GM23338 (cell line): ENCODE results near the gene NRG3. TPM values are rescaled to one million over a fixed set of nuclear protein-coding genes. Genes with fewer than 3 reads are reported as not detected.

Experiments used
- ATAC-seq: fragments of 200-7000 bp; cut with Tn5 transposase; 3 replicates; pipeline ENCODE4 v1.9.1; 2020
- DNase-seq: peaks from one replicate; pipeline ENCODE4 v3.0.0-alpha.2; 2015; ENCODE audit warnings: low spot score
- H2AFZ ChIP-seq: fragments of 200-600 bp; sonication (generic); 2 replicates; pipeline ENCODE4 v1.8.0; 2016; ENCODE audit warnings: antibody characterized with exemption, mild to moderate bottlenecking, moderate library complexity
- H3F3A ChIP-seq: fragments of 200-600 bp; sonication (generic); replicated peaks from 2 replicates; pipeline ENCODE4 v1.8.0; 2017; ENCODE audit warnings: antibody characterized with exemption, mixed run types, low read depth
- H3K27ac ChIP-seq: fragments of 200-600 bp; sonication (generic); 2 replicates; pipeline ENCODE4 v1.6.1; 2016; ENCODE audit warnings: low read depth
- H3K27me3 ChIP-seq: fragments of 200-600 bp; sonication (generic); 2 replicates; pipeline ENCODE4 v1.8.0; 2016; ENCODE audit warnings: mild to moderate bottlenecking, mixed run types, moderate library complexity; ENCODE audit not compliant: insufficient read depth
- H3K36me3 ChIP-seq: fragments of 200-600 bp; sonication (generic); 2 replicates; pipeline ENCODE4 v1.8.0; 2016; ENCODE audit warnings: mild to moderate bottlenecking; ENCODE audit not compliant: insufficient read depth
- H3K4me1 ChIP-seq: fragments of 200-600 bp; sonication (generic); 2 replicates; pipeline ENCODE4 v1.8.0; 2016; ENCODE audit warnings: mild to moderate bottlenecking, moderate library complexity; ENCODE audit not compliant: insufficient read depth
- H3K4me2 ChIP-seq: fragments of 200-600 bp; sonication (generic); 2 replicates; pipeline ENCODE4 v1.7.1; 2017; ENCODE audit warnings: mixed run types
- H3K4me3 ChIP-seq: fragments of 200-600 bp; sonication (generic); 2 replicates; pipeline ENCODE4 v1.6.1; 2016; ENCODE audit warnings: mixed run types
- H3K79me2 ChIP-seq: fragments of 200-600 bp; sonication (generic); replicated peaks from 2 replicates; pipeline ENCODE4 v1.8.0; 2017; ENCODE audit warnings: mild to moderate bottlenecking; ENCODE audit not compliant: insufficient read depth
- H3K9me2 ChIP-seq: fragments of 200-600 bp; sonication (generic); 2 replicates; pipeline ENCODE4 v1.8.0; 2017; ENCODE audit not compliant: insufficient read depth
- H4K20me1 ChIP-seq: fragments of 200-600 bp; sonication (generic); replicated peaks from 2 replicates; pipeline ENCODE4 v1.8.0; 2017; ENCODE audit warnings: mild to moderate bottlenecking; ENCODE audit not compliant: insufficient read depth
- H3K27ac Mint-ChIP-seq: 2 replicates; pipeline ENCODE4 v1.8.0; 2020; ENCODE audit warnings: inconsistent platforms, mild to moderate bottlenecking, moderate library complexity, mixed read lengths
- H3K27me3 Mint-ChIP-seq: 3 replicates; pipeline ENCODE4 v1.8.0; 2022; ENCODE audit warnings: low read depth, mild to moderate bottlenecking, moderate library complexity, mixed read lengths, inconsistent platforms; ENCODE audit not compliant: insufficient read depth, poor library complexity
- H3K36me3 Mint-ChIP-seq: 3 replicates; pipeline ENCODE4 v1.8.0; 2021; ENCODE audit warnings: low read depth, mild to moderate bottlenecking, inconsistent platforms, moderate library complexity, mixed read lengths
- H3K4me1 Mint-ChIP-seq: 3 replicates; pipeline ENCODE4 v1.8.0; 2020; ENCODE audit warnings: mild to moderate bottlenecking, inconsistent platforms, mixed read lengths
- H3K4me3 Mint-ChIP-seq: 3 replicates; pipeline ENCODE4 v1.8.0; 2021; ENCODE audit warnings: moderate library complexity, mild to moderate bottlenecking, inconsistent platforms, mixed read lengths
- H3K9me3 Mint-ChIP-seq: 3 replicates; pipeline ENCODE4 v1.8.0; 2020; ENCODE audit warnings: moderate library complexity, mild to moderate bottlenecking, inconsistent platforms, mixed read lengths
- CREB1 ChIP-seq: fragments of 250-450 bp; sonication (Bioruptor Pico); IDR thresholded peaks from 2 replicates; pipeline ENCODE4 v1.5.0; 2020; ENCODE audit warnings: low read depth, mild to moderate bottlenecking, moderate library complexity
- CTCF ChIP-seq, 2 experiments: fragments of 200-600 bp in 1 of 2; sonication (generic) in 1 of 2; conservative IDR thresholded peaks; 2 replicates each; pipeline versions ENCODE4 v1.5.1 to v1.6.1; 2016 to 2017; ENCODE audit warnings: antibody characterized with exemption in 2 of 2, low read depth in 2 of 2, mild to moderate bottlenecking in 2 of 2, moderate library complexity in 1 of 2
- ETS1 ChIP-seq: IDR thresholded peaks from 2 replicates; pipeline ENCODE4 v1.6.1; 2016; ENCODE audit warnings: antibody characterized with exemption
- EZH2 ChIP-seq: fragments of 200-600 bp; sonication (generic); IDR thresholded peaks from one replicate; pipeline ENCODE4 v1.8.0; 2017; ENCODE audit warnings: antibody characterized with exemption, mild to moderate bottlenecking, low read depth; ENCODE audit not compliant: unreplicated experiment
- EZH2phosphoT487 ChIP-seq: fragments of 200-600 bp; sonication (generic); IDR thresholded peaks from one replicate; pipeline ENCODE4 v1.8.1; 2018; ENCODE audit warnings: antibody characterized with exemption; ENCODE audit not compliant: unreplicated experiment
- JUNB ChIP-seq: IDR thresholded peaks from one replicate; pipeline ENCODE4 v1.6.1; 2016; ENCODE audit warnings: antibody characterized with exemption; ENCODE audit not compliant: unreplicated experiment
- NANOG ChIP-seq: IDR thresholded peaks from 2 replicates; pipeline ENCODE4 v1.6.1; 2016; ENCODE audit warnings: antibody characterized with exemption, borderline replicate concordance
- POLR2AphosphoS5 ChIP-seq: IDR thresholded peaks from 2 replicates; pipeline ENCODE4 v1.6.1; 2016; ENCODE audit warnings: antibody characterized with exemption, low read depth
- STAT1 ChIP-seq: IDR thresholded peaks from one replicate; pipeline ENCODE4 v1.6.1; 2016; ENCODE audit warnings: antibody characterized with exemption; ENCODE audit not compliant: unreplicated experiment
- ZNF114 ChIP-seq: fragments of 250-450 bp; sonication (Bioruptor Pico); IDR thresholded peaks from 2 replicates; pipeline ENCODE4 v1.5.0; 2020; ENCODE audit warnings: mild to moderate bottlenecking, moderate library complexity
- ZNF331 ChIP-seq: fragments of 250-450 bp; sonication (Bioruptor Pico); IDR thresholded peaks from 2 replicates; pipeline ENCODE4 v1.5.0; 2020; ENCODE audit warnings: low read depth, mild to moderate bottlenecking, moderate library complexity
- ZNF462 ChIP-seq: fragments of 250-450 bp; sonication (Bioruptor Pico); IDR thresholded peaks from 2 replicates; pipeline ENCODE4 v1.5.0; 2020; ENCODE audit warnings: mild to moderate bottlenecking, moderate library complexity
- polyA plus RNA-seq: library from polyadenylated mRNA; unstranded; fragments of >200 nt; fragmentation: Nextera tagmentation; extraction: Ambion mirVana; gene quantifications from 2 replicates; pipeline ENCODE4 v1.2.1, GENCODE V29; 2016
- total RNA-seq: library from RNA; depleted of rRNA; stranded (reverse); fragments of >200 nt; shearing (Covaris generic); gene quantifications from 2 replicates; pipeline ENCODE4 v1.2.3, GENCODE V29; 2014

Gene NRG3
- total and polyA plus RNA-seq, 2 experiments from 2014 or later, result 1.9 to 3.9 TPM

GRCh38 chr10:82267960-82268359, 393.0 kb downstream of the NRG3 start:
- H3K4me1 ChIP-seq, result no peaks in the 10 kb centered on the region
- peaks cover 14% of the 10 kb centered on the region for H3K4me1 Mint-ChIP-seq
- no peaks in the 10 kb centered on the region for H3F3A ChIP-seq
- H3K79me2 ChIP-seq, result no peaks in the 10 kb centered on the region
- H2AFZ ChIP-seq, result no peak overlapping the region
- TF ChIP-seq POLR2AphosphoS5, result no peak
- TF ChIP-seq CTCF (conservative IDR thresholded peaks at IDR 0.05; ENCODE audit: low read depth in 2 of 2), result no peak
- no peak for TF ChIP-seq JUNB
- TF ChIP-seq ZNF462 (CRISPR knock-in tag), result no peak
- no peak for TF ChIP-seq STAT1
- no peak for TF ChIP-seq ETS1
- TF ChIP-seq NANOG, result no peak
- no peak for TF ChIP-seq EZH2
- no peak for TF ChIP-seq EZH2phosphoT487
- TF ChIP-seq CREB1 (CRISPR knock-in tag), result no peak
- TF ChIP-seq ZNF114 (CRISPR knock-in tag), result no peak
- no peak for TF ChIP-seq ZNF331 (CRISPR knock-in tag)
- no peaks in the 10 kb centered on the region for H3K36me3 Mint-ChIP-seq
- H3K4me3 ChIP-seq, result no peak overlapping the region
- H3K27me3 Mint-ChIP-seq, result no peaks in the 10 kb centered on the region
- no peak overlapping the region for H3K4me3 Mint-ChIP-seq
- DNase-seq (no peak), ATAC-seq (no peak)
- H3K9me2 ChIP-seq, result peaks cover 4% of the 10 kb centered on the region; the same call in 1 of the 2 replicates
- no peak overlapping the region for H3K27ac ChIP-seq
- H3K9me3 Mint-ChIP-seq, result no peaks in the 10 kb centered on the region
- H3K4me2 ChIP-seq, result no peak overlapping the region
- no peaks in the 10 kb centered on the region for H4K20me1 ChIP-seq
- no peaks in the 10 kb centered on the region for H3K27me3 ChIP-seq
- H3K36me3 ChIP-seq, result no peaks in the 10 kb centered on the region; the same call in 1 of the 2 replicates
- no peak overlapping the region for H3K27ac Mint-ChIP-seq
